ENCODE data around the gene UNCX. TPM values are rescaled to one million over a fixed set of nuclear protein-coding genes. Genes with fewer than 3 reads are reported as not detected.

The UNCX gene
- total and polyA plus RNA-seq, 8 donors, result not detected

DNA sequence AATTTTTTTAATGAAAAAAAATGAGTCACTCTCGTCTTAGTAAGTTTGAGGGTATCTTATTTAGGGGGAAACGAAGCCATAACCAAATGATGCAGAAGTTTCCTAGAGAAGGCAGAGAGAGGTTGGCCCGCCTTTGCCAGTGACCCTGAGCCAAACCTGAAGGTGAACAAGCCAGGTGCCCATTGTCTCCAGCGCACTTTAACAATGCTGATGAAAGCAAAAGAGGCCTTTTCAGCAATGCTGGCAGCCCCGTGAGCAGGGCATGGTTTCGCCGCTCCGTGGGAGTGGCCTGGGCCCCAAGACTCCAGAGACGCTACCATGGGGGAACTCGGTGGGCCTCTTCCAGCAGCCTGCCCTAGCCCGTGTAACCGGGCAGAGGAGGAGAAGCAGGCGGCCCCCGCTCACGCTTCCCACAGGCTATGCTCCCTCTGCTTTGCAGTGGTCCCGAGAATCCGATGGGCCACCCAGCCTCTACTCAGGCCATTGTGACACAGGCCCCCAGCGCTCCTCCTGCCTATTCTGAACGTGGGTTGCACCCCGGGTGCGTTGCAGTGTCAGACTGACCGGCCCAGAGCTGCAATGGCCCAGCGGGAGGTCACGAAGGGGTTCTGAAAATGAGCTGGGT lies 14.0 kb upstream of the UNCX start:
- Histone ChIP-seq H3K4me1 (no peaks in the 10 kb centered on the region), H3K27me3 (peaks cover 0 to 23% (median under 1%) of the 10 kb centered on the region in 4 donors), H3K27ac (no peak overlapping the region), H3K9me3 (no peaks in the 10 kb centered on the region), H3K4me3 (no peak overlapping the region), H3K36me3 (no peaks in the 10 kb centered on the region)
- TF ChIP-seq, protein P1, sequence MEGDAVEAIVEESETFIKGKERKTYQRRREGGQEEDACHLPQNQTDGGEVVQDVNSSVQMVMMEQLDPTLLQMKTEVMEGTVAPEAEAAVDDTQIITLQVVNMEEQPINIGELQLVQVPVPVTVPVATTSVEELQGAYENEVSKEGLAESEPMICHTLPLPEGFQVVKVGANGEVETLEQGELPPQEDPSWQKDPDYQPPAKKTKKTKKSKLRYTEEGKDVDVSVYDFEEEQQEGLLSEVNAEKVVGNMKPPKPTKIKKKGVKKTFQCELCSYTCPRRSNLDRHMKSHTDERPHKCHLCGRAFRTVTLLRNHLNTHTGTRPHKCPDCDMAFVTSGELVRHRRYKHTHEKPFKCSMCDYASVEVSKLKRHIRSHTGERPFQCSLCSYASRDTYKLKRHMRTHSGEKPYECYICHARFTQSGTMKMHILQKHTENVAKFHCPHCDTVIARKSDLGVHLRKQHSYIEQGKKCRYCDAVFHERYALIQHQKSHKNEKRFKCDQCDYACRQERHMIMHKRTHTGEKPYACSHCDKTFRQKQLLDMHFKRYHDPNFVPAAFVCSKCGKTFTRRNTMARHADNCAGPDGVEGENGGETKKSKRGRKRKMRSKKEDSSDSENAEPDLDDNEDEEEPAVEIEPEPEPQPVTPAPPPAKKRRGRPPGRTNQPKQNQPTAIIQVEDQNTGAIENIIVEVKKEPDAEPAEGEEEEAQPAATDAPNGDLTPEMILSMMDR (IDR thresholded peaks at IDR 0.05), result no peak
- FAIRE-seq, result no peak
- DNase-seq, result peak in 1 of 6 donors; percentile 47
- 54 to 65% methylated on average over 18 to 24 of the region's 24 CpGs for WGBS, 2 donors
- intact Hi-C loops (cut with DNase I), result no loop called here
- ATAC-seq, result no peak

DNA sequence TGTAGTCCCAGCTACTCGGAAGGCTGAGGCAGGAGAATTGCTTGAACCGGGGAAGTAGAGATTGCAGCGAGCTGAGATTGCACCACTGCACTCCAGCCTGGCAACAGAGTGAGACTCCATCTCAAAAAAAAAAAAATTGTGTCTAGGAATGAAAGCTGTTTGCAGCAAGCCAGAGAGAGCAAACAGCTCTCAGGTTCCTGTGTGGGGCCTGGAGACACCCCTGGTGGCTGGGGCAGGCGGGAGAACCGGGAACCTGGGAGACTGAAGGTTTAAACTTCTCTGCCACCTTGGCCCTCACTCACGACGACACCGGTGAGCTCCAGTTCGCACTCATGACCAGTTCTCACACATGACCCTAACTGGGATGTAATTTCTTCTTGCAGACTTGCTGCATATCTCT lies 13.2 kb upstream of the UNCX start:
- no peak for FAIRE-seq
- DNase-seq, result peak in 1 of 6 donors; percentile 22
- no peaks in the 10 kb centered on the region for H3K36me3 ChIP-seq
- 39 to 43% methylated on average over 9 of the region's 9 CpGs for WGBS, 2 donors
- H3K9me3 ChIP-seq, result no peaks in the 10 kb centered on the region
- H3K4me1 ChIP-seq, result no peaks in the 10 kb centered on the region
- ATAC-seq, result no peak
- peaks cover 0 to 26% (median 2%) of the 10 kb centered on the region in 4 donors for H3K27me3 ChIP-seq
- H3K4me3 ChIP-seq, result no peak overlapping the region
- H3K27ac ChIP-seq, result no peak overlapping the region
- TF ChIP-seq, protein P1 (IDR thresholded peaks at IDR 0.05), result no peak
- intact Hi-C loops (cut with DNase I), result no loop called here

DNA sequence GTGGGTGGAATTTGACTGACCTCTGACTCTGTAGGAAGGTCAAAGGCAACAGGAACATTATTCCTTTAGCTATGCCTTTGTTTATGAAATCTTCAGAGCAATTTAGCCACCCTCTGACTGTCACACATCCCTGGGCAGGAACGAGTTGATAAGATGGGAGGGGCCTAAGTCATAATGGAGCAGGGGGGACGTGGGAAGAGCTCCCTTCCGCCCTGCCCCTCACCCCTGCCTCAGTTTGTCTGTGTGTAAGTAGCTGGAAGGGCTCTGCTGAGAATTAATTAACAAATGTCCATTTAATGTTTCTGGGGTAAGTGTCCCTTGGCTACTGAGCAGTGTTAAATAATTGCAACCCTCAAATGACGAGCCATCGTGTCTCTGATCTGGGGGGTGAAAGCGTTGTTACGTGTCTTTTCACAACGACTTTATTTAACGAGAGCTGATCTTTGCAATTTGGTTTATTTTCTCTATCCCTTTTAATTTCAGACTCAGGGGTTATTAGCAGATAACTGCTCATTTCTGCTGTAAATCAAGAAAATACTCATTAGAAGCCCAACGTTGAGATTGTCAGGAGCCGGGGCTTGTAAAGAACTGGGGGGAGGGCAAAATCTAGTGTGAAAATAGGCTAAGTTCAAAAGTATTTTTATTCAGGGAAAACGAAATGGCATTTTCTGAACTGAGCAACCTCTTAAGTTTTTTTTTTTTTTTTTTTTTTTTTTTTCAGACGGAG lies 12.5 kb upstream of the UNCX start:
- ATAC-seq (no peak), FAIRE-seq (no peak), DNase-seq (no peak)
- Histone ChIP-seq H3K36me3 (no peaks in the 10 kb centered on the region), H3K27ac (no peak overlapping the region), H3K27me3 (peaks cover 0 to 32% (median 2%) of the 10 kb centered on the region in 4 donors), H3K9me3 (no peaks in the 10 kb centered on the region), H3K4me3 (no peak overlapping the region), H3K4me1 (no peaks in the 10 kb centered on the region)
- TF ChIP-seq, protein P1 (IDR thresholded peaks at IDR 0.05), result no peak
- 44 to 49% methylated on average over 12 to 13 of the region's 13 CpGs for WGBS, 2 donors
- intact Hi-C loops (cut with DNase I), result loop anchor here in 1 of 3 donors (10.0 kb wide), 1 partner anchor 185 kb away; no protein-coding TSS in a partner anchor

DNA sequence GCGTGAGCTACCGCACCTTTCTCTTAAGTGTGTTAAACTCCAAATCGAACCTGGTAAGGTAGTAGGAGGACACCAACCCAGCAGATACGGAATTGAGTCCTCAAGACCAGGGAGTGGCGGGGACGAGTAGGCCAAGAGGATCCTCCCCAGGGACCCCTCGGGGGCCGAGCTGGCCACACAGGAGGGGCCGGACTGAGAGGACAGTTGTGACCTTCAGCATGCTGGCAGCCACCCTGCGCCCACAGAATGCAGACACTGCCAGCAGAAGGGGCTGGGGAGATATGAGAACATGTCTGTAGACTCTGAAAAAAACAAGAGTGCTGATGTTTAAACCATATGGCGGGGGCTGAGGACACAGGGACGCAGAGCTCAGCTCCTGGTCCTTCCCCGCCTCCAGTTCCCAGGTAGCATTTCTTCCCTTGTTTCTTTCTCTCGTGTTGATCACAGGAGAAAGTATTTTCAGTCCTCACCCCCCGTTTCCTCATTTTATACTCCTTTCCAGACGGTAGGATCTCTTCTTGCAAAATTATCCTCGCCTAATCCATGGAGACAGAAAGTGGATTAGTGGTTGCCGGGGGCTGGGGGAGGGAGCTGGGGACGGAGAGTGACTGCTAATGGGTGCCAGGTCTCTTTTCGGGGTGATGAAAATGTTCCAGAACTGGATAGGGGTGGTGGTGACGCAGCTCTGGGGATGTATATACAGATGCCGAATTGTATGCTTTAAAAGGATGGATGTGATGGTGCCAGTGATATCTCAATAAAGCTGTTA lies 11.5 kb upstream of the UNCX start:
- Histone ChIP-seq H3K4me1 (no peaks in the 10 kb centered on the region), H3K27ac (no peak overlapping the region), H3K4me3 (no peak overlapping the region), H3K27me3 (peaks cover 0 to 42% (median 7%) of the 10 kb centered on the region in 4 donors), H3K36me3 (no peaks in the 10 kb centered on the region), H3K9me3 (no peaks in the 10 kb centered on the region)
- intact Hi-C loops (cut with DNase I), result loop anchor here in 1 of 3 donors (10.0 kb wide), 1 partner anchor 184 kb away; no protein-coding TSS in a partner anchor
- 37 to 49% methylated on average over 22 of the region's 22 CpGs for WGBS, 2 donors
- FAIRE-seq, result no peak
- no peak for DNase-seq
- ATAC-seq, result no peak
- TF ChIP-seq, protein P1 (IDR thresholded peaks at IDR 0.05), result no peak

Measured in pancreas (tissue), 10 donors.